H1 (cell line): ENCODE measurements around the gene PTPRT. TPM values are rescaled to one million over a fixed set of nuclear protein-coding genes. Genes with fewer than 3 reads are reported as not detected.

ENCODE experiments used
- CHD7 ChIP-seq: fragments of 300-600 bp; sonication (generic); IDR thresholded peaks from 2 replicates; pipeline ENCODE4 v1.7.1; 2012; ENCODE audit warnings: low read length, moderate library complexity, mild to moderate bottlenecking, inconsistent platforms; ENCODE audit not compliant: insufficient replicate concordance
- E2F6 ChIP-seq: IDR thresholded peaks from 2 replicates; pipeline ENCODE4 v1.6.1; 2012; ENCODE audit warnings: inconsistent platforms
- POU5F1 ChIP-seq: IDR thresholded peaks from 2 replicates; pipeline ENCODE4 v1.6.1; 2011; ENCODE audit warnings: low read depth, mild to moderate bottlenecking, low read length, moderate library complexity
- SIRT6 ChIP-seq: IDR thresholded peaks from one replicate; pipeline ENCODE4 v1.7.1; 2012; ENCODE audit warnings: low read length, inconsistent platforms
- polyA plus RNA-seq, 7 experiments: library from polyadenylated mRNA; depleted of rRNA in 3 of 7; stranded (reverse) in 5 of 7; unstranded in 2 of 7; fragments of >200 nt in 5 of 7; fragments of 200-250 nt in 2 of 7; gene quantifications; 1 replicate in 5 of 7; 2 replicates in 1 of 7; 4 replicates in 1 of 7; pipeline versions ENCODE4 v1.2.1 to v1.2.3, GENCODE V29; 2011 to 2013; ENCODE audit warnings: missing spikeins in 2 of 7, mixed read lengths in 2 of 7
- total RNA-seq: library from RNA; stranded (reverse); fragmentation: NEBNext Ultra II Directional; extraction: Animal tissue kit (Norgen Biotek cat#: 25700); gene quantifications from 2 replicates; pipeline ENCODE4 v1.2.1, GENCODE V29; 2021

Gene PTPRT
- total and polyA plus RNA-seq, 2 of the 8 experiments (the other 6 are each of a cell fraction or from before 2014, with no cell fraction given): 0.33 to 1.8 TPM

GRCh38 chr20:42368910-42369309, 820.8 kb downstream of the PTPRT start (continued):
- TF ChIP-seq CHD7 (no peak), SIRT6 (no peak), POU5F1 (no peak), E2F6 (no peak)
